Measurements from ENCODE around the gene SNX9.
"Not testable (repeated sequence)": the region's sequence is repeated elsewhere in the genome, so short reads cannot be mapped to it uniquely, and the experiment has no call there.

The SNX9 gene

DNA sequence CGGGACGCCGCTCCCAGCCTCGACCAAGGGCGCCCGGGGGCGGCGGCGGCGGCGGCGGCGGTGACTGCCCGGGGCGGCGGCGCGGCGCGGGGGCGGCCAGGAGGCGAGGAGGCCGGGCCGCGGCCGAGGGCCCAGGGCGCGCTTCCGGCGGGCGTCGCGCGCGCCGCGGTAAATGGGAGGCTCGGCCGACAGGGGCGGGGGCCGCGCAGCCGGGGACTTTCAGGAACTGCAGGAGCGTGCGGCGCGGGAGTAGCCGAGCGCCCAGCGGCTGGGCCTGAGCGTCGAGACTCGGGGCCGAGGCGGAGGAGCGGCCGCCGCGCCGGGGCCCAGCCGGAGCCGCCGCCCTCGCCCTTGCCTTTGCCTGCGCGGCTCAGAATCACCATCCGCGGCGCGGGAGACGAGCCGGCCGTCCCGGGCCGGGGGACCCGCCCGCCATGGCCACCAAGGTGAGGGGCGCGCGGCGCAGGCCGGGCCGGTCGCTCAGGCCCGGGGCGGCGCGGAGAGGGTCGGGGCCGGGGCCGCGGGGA is at the start of gene SNX9:
TSS of gene SNX9 (plus strand) at position 246 of the 527 bp plus-strand sequence. CDS start at position 435, 189 bp downstream.
- DNase-seq: peak; percentile 60 to 79 (median 76)

DNA sequence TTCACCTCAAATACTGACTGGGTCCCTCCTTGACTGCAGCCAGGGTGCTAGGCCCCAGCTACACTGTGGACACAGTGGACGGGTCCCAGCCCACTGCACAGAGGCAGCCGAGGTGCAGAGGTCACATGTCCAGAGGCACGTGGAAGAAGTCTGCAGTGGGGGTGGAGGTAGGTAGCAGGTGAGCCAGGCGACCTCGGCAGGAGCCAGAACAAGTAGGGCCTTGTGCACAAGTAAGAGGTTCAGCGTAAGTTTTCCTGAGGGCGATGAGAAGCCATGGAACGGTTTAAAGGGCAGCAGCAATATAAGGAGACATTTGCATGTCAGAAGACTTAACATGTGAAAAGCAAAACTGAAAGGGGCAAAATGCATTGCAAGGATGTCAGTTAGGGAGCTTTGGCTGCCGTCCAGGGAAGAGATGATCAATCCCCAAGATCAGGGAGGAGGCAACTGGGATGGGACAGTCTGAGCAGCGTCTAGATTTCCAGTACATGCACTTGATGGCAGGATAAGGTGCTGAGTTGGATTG is 49.7 kb upstream of the SNX9 start:
- no peak for DNase-seq

DNA sequence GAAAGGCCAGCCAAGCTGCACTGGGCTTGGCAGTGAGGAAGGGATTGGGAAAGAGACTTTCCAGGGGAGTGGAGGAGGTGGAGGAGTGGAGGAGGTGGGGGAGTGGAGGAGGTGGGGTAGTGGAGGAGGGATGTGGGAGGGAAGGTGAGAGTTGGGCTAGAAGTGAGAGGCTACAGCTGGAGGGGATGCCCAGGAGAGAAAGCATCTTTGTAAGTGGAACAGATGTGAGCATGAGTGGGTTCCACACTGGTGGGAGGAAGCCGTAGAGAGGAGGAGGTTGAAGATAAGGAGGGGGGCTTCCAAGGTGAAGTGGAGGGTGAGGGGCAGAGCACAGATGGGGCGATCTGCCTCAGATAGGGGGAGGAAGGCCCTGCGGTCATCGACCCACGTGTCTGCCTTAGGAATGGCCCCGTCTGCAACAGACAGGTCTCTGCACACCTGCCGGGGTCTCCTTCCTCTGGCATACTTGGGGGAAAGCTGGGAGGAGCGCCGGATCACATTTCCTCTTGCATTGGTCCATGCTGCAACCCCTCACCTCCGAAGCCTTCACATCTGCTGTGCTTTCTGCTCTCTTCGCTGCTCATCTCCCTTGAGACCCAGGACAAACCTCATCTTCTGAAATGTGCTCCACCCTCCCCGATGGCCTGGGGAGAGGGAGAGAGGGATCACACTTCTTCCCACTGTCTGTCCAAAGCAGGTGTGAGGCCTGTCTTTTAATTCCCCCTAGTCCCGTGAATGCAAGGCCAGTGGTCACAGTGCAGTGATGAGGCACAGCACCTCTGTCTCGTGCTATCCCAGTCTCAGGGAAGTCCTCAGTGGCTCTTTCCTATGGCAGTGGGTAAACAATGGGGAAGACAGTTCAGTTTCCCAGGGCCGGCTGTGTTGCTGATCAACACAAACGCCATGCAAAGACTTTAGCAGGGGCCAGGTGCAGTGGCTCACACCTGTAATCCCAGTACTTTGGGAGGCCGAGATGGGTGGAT is 48.6 kb upstream of the SNX9 start:
- DNase-seq: peak in 2 of 3 experiments; percentile 10 to 23

DNA sequence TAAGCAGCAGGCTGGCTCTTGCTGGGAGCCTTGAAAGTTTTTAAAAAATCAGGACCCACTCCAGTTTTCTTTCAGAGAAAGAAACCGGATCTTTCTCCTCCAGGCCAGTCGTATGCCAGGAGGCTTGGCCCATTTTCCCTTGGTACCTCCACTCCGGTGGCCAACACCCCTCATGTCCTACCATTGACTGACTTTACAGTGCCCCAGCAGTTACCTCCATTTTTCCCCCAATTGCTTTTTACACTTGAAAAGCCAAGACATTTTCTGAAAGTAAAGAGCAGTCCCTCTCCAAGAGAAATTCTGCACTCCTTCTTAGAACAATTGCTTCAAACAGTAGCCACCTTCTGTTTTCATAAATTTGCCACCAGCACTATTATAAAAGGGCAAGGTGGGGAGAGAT is 47.7 kb upstream of the SNX9 start:
- no peak for DNase-seq

DNA sequence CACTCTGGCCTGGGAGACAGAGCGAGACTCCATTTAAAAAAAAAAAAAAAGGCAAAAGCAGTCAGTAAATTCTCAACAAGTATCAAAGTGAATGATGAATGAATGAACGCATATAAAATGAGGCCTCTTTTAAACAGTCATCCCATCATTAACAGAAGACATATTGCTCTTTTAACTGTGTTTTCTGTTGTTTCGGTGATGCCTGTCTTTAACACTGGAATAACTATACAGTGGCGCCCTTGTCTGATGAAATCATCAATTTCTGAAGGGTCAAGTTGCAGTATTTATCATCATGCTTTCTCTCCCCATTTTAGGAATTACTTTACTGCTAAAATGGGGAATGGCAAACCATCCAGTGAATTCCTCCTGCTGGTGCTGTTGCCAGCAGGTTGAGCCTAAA is 45.7 kb upstream of the SNX9 start:
- no peak for DNase-seq

DNA sequence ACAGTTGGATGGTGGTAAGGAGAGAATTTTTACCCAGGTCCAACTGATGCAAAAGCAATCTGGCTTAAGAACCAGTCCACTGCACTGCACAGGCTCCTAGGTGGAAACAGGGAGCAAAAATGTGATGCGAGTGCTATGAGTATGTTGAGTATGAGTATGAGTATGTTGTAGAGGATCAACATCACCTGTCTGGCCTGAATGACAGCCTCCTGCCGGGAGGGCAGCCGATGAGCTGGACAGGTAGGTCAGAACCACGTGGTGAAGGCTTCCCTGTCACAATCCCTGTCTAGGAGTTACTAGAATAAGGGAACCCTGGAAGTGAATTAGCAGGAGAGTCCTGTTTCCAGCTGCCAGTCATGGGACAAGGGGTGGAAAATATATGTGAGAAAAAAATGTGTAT is 44.3 kb upstream of the SNX9 start:
- DNase-seq: no peak

DNA sequence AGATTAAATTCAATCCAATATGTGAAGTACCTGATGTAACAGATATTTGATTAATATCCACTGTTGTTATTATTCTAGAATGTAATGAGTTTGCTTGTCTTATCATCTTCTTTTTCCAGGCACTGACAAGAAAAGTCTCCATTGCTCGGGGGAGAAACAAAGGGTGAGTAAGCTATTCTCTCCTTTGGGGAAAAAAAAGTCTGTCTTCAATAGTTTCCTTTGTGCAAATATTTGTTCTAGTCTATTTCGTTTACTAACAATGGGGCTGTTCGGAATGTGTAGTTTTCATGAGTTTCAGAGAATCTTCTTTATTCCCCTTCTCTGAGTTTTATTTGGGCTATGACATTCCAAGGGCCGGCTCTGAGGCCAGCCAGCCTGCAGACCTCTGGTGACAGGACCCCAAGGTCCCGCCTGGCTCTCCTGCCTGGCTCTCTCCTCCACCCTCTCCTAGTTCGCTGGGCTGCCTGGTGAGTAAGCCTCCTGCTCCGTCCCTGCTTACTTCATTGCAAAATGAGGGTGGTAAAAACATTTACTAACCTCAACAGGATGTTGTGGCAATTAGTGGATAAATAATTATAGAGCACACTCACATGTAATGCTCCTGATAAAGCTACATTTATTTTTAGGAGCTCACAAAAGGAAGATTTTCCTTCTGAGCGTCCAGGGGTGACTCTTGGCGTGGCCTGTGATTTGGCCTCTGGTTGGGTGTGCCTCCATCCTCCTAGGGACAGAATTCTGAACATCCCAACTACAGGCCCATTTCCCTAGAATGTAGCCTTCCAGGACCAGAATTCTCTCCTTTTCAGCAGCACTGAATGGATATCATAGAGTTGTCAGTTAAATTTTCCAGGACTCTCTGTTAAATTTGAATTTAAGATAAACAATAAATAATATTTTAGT is 43.1 kb upstream of the SNX9 start:
- no peak for DNase-seq

DNA sequence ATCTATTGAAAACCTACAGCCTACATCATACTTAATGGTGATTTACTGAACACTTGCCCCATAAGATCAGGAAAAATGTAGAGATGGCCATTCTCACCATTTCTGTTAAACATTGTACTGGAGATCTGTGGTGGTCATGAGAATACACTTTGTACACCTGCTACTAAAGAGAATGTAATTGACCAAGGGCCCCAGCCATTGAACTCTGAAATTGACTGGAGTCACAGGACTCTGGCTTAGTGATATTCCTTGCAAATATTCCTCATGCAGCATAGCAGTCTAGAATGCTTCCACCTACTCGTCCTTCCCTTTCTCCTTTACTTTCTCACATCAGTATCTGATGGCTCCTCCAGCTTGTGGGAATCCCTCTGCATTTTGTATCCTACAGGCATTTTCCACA is 37.4 kb upstream of the SNX9 start:
- DNase-seq: no peak

DNA sequence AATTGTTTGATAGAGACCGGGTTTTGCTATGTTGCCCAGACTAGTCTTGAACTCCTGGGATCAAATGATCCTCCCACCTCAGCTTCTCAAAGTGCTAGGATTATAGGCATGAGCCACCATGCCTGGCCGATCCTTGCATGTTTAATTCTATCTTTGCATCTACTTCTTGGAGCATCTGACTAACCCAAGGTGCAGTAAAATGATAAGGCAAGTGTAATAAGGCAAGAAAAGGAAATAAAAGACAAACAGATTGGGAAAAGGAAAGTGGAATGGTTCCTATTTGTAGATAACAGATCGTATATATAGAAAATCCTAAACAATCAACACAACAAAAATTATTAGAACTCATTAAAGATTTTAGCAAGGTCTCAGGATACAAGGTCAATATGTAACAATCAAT is 36.8 kb upstream of the SNX9 start:
- DNase-seq: no peak

DNA sequence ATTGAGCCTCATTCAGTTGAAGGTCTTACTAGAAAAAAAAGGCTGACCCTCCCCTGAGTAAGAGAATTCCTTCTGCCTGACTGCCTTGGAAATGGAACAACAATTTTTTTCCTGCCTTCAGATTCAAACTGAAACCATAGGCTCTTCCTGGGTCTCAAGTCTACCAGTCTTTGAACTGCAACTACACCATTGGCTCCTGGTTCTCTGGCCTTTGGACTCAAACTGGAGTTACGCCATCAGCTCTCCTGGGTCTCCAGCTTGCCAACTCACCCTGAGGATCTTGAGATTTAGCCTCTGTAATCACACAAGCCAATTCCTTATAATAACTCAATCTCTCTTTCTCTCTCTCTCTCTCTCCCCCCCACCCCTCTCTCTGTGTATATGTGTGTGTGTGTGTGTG is 36.0 kb upstream of the SNX9 start:
- no peak for DNase-seq

DNA sequence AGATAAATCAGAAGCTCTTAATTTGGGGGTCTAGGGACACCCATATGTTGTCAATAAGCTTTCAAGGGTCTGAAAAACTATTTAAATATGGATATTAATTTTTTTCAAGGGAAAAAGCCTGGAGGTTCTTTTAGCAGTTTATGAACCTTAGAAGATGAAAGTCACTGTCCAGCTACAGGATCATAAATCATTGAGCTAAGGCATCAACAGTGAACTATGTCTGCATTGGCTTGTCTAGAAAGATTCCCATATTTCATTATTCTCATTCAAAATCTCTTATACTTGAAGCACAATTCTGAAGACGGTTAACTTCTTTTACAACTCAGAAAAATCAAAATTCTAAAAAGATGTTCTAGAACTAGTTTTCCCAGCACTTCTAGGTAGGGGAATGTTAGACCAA is 34.9 kb upstream of the SNX9 start:
- no peak for DNase-seq

DNA sequence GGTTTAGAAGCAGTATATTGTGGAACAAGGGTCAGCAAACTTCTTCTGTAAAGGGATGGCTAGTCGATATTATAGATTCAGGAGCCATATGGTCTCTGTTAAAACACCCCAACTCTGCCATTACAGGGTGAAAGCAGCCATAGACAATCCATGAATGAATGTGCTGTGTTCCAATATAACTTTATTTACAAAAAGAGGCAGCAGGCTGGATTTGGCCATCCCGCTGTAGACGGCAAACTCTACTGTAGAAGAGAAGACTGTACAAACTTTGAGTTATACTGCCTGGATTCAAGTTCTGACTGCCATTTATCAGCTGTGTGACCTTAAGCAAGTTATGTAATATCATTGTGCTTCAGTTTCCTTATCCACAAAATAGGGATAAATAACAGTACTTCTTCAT is 33.7 kb upstream of the SNX9 start:
- no peak for DNase-seq

DNA sequence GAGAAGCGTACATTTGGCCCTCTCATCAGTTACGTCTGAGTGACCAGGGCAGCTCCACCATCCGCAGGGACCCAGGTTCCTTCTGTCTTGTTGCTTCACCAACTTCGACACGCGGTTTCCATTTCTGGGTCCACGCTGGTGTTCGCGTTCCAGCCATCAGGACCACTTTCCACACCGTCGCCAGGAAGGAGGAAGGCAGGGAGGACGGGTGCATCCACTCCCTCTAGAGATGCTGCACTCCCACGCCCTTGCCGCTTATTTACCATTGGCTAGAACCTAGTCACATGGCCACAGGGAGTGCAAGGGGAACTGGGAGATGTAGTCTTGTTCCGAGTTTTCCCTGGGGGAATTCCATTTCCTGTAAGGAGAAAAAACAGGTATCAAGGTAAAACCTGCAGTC is 33.2 kb upstream of the SNX9 start:
- DNase-seq: no peak

DNA sequence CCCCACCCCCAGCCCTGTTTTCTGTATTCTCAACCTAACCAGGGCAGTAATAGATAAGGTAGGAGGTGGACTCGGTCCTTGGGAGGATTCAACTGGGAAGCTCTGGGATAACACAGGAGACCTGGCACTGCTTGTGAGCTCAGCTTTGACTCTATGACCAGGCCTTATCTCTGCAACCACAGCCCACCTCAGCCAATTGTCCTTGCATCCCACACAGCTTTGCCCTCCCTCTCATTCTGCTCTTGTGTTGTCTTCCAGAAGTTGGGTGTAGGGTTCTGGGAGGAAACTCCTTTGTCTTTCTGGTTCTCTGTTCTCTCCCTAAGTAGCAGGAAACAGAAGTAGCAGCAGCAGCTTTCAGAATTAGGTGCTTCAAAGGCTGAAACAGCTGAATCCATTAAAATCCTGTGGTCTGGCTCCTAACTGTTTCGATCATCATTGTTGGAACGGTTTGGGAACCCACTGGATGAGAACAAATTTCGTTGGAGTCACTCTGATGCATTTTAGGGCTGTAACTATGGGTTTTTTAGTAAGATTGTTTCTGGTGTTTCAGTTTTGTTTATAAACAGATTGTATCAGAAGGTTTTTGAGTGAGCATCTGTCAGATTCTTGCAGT is 32.4 kb upstream of the SNX9 start:
- peak in 1 of 3 experiments; percentile 45 for DNase-seq

DNA sequence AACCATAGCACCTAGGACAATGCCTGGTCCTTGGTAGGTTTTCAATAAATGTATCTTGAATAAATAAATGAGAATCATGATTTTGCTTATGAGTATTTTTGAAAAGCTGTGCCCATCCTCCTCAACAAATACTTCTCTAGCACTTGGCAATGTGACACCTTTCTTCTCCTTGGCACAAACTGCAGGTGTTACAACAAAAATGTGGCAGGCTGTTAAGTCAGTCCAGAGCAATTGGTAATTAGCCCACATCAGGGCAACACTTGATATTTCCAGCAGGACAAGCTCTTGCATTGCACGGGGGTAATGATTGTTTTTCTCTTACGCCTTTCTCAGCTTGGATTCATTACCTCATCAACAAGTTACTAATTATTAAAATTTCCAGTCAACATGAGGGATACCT is 31.6 kb upstream of the SNX9 start:
- DNase-seq: peak in 2 of 3 experiments; percentile 61 to 88

DNA sequence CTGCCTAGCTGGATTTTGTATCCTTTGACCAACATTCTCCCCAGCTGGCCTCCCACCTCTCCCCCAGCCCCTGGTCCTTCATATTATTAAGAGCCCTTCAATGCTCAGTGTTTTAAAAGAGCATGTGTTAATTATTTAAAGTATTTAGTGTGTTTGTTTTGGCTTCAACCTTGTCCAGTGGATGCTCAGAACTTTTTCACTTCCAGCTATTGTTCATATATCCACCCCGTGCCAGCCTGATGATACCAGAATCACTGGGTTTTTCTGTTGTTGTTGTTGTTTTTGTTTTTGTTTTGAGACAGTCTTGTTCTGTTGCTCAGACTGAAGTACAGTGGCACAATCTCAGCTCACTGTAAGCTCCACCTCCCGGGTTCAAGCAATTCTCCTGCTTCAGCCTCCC is 30.4 kb upstream of the SNX9 start:
- DNase-seq: no peak

DNA sequence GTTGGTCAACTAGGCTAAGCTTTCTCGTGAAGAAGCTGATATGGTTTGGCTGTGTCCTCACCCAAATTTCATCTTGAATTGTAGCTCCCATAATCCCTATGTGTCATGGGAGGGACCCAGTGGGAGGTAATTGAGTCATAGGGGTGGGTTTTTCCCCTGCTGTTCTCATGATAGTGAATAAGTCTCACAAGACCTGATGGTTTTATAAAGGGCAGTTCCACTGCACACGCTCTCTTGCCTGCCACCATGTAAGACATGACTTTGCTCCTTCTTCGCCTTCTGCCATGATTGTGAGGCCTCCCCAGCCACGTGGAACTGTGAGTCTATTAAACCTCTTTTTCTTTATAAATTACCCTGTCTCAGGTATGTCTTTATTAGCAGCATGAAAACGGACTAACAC is 29.0 kb upstream of the SNX9 start:
- DNase-seq: not testable (repeated sequence)

DNA sequence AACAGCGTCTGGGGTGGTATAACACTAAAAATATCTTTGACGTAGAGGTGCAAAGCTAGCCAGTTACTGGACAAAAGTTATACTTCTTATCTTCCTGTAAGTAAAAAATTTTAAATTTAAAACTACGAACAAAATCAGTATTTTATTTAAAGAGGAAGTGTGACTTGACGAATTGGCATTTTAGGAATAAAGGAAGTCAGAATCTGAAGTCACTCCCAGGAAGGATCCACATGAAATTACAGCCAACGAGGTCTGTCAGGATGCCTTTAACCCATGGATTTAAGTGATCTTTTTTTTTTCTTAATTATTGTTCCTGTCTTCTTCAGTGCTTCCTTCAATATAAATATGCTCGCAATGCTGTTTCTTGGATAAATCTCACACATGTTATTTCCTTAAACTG is 27.2 kb upstream of the SNX9 start:
- no peak for DNase-seq

DNA sequence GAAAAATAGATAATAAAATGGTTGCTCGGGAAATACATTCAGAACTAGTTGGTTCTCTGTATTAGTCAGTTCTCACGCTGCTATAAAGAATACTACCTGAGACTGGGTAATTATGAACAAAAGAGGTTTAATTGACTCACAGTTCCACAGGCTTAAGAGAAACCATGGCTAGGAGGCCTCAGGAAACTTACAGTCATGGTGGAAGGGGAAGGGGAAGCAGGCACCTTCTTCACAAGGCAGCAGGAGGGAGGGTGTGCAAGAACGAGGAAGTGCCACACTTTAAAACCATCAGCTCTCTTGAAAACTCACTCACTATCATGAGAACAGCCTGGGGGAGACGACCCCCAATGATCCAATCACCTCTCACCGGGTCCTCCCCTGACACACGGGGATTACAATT is 24.2 kb upstream of the SNX9 start:
- no peak for DNase-seq

DNA sequence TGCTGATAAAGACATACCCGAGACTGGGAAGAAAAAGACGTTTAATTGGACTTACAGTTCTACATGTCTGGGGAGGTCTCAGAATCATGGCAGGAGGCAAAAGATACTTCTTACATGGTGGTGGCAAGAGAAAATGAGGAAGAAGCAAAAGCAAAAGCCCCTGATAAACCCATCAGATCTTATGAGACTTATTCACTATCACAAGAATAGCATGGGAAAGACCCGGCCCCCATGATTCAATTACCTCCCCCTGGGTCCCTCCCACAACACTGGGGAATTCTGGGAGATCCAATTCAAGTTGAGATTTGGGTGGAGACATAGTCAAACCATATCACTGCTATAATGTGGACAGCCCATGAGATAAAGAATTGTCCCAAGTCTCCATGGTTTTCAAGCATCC is 23.5 kb upstream of the SNX9 start:
- DNase-seq: not testable (repeated sequence)

DNA sequence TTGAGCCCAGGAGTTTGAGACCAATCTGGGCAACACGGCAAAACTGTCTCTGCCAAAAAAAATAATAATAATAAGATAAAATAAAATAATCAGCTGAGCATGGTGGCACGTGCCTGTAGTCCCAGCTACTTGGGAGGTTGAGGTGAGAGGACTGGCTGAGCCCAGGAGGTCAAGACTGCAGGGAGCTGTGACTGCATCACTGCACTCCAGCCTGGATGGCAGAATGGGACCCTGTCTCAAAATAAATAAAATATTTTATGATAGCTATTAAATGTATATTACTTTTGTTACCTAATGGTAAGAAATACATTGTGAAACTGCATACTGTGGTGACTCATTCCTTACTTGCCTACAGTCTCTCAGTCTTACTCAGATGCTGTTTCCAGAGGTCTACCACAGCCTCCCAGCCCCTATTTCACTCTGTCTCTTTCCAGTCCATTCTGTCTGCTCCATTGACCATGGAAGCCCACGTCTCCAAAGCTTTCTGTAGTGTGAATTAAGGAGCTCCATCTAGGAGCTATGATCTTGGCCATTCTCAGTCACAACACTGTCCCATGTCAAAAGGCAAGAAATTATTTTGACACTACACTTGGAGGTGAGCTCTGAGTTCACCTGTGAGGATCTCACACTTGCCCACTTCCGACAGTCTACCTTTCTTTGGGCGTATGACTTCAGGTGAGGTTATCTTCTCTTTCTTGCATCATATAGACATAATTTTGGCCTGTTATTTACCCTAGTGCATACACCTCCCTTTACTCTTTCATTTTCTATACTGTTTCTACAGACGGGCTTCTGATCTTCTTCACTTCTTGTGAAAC is 22.4 kb upstream of the SNX9 start:
- DNase-seq: no peak
